ENCODE data around the gene ZNF488.
A peak's percentile ranks its signal among the peaks of the same experiment; 100 is the strongest.

Gene ZNF488

DNA sequence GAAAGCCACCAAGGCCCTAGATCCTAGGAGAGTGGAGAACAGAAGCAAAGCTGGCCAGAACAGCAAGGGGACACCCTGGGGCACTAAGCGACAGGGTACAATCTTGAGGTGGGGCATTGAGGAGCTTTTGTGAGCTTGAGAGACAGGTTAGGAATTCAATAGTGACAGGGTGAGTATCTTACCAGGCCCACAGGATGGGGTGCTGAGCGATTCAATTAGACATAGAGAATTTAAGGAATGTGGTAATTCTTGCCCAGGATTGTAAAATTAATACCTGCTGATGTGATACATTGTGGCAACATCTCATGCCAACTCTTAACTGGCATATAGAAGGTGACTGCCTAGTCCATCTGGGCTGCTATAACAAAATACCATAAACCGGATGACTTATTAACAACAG lies 21.9 kb downstream of the ZNF488 start:
- no peak overlapping the region for H3K4me3 ChIP-seq (ENCODE audit: low read depth, low read length)
- H3K27ac ChIP-seq: no peak overlapping the region
- TF ChIP-seq, protein P1, sequence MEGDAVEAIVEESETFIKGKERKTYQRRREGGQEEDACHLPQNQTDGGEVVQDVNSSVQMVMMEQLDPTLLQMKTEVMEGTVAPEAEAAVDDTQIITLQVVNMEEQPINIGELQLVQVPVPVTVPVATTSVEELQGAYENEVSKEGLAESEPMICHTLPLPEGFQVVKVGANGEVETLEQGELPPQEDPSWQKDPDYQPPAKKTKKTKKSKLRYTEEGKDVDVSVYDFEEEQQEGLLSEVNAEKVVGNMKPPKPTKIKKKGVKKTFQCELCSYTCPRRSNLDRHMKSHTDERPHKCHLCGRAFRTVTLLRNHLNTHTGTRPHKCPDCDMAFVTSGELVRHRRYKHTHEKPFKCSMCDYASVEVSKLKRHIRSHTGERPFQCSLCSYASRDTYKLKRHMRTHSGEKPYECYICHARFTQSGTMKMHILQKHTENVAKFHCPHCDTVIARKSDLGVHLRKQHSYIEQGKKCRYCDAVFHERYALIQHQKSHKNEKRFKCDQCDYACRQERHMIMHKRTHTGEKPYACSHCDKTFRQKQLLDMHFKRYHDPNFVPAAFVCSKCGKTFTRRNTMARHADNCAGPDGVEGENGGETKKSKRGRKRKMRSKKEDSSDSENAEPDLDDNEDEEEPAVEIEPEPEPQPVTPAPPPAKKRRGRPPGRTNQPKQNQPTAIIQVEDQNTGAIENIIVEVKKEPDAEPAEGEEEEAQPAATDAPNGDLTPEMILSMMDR (IDR thresholded peaks at IDR 0.05): no peak
- no peaks in the 10 kb centered on the region for H3K9me3 ChIP-seq (ENCODE audit: control insufficient read depth, low read length)
- no peak overlapping the region for H3K4me2 ChIP-seq (ENCODE audit: low read length)
- no peak overlapping the region for H2AFZ ChIP-seq
- H3K4me1 ChIP-seq: peaks cover 2% of the 10 kb centered on the region
- H3K9ac ChIP-seq: no peak overlapping the region
- no peaks in the 10 kb centered on the region for H3K79me2 ChIP-seq
- H3K36me3 ChIP-seq (ENCODE audit: control insufficient read depth, insufficient read depth, low read length): no peaks in the 10 kb centered on the region
- no peaks in the 10 kb centered on the region for H3K27me3 ChIP-seq (ENCODE audit: control insufficient read depth, insufficient read depth, low read length)

DNA sequence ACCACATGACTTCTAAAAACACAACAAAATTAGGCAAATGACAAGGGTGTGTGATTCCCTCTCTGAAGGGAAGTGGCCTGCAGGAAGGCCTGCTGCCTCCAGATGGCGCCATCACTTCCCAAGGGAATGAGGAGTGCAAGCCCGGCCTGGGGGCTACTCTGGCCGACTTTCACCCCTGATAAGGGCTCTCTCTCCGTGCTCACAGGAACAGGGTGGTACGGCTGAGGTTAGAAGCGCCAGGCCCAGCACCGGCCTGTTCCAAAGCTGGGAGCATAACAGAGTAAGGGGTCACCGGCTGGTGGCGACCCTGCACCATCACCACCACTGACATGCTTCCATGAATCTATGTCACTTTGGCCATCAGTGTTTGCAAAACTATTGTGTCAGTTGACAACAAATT lies 22.8 kb downstream of the ZNF488 start:
- no peaks in the 10 kb centered on the region for H3K36me3 ChIP-seq (ENCODE audit: control insufficient read depth, insufficient read depth, low read length)
- H3K4me2 ChIP-seq (ENCODE audit: low read length): no peak overlapping the region
- H3K27ac ChIP-seq: no peak overlapping the region
- H3K4me3 ChIP-seq (ENCODE audit: low read depth, low read length): no peak overlapping the region
- H3K9me3 ChIP-seq (ENCODE audit: control insufficient read depth, low read length): no peaks in the 10 kb centered on the region
- H2AFZ ChIP-seq: no peak overlapping the region
- H3K27me3 ChIP-seq (ENCODE audit: control insufficient read depth, insufficient read depth, low read length): no peaks in the 10 kb centered on the region
- peaks cover 2% of the 10 kb centered on the region for H3K4me1 ChIP-seq
- H3K9ac ChIP-seq: no peak overlapping the region
- no peaks in the 10 kb centered on the region for H3K79me2 ChIP-seq
- TF ChIP-seq, protein P1 (IDR thresholded peaks at IDR 0.05): peak; percentile 43

DNA sequence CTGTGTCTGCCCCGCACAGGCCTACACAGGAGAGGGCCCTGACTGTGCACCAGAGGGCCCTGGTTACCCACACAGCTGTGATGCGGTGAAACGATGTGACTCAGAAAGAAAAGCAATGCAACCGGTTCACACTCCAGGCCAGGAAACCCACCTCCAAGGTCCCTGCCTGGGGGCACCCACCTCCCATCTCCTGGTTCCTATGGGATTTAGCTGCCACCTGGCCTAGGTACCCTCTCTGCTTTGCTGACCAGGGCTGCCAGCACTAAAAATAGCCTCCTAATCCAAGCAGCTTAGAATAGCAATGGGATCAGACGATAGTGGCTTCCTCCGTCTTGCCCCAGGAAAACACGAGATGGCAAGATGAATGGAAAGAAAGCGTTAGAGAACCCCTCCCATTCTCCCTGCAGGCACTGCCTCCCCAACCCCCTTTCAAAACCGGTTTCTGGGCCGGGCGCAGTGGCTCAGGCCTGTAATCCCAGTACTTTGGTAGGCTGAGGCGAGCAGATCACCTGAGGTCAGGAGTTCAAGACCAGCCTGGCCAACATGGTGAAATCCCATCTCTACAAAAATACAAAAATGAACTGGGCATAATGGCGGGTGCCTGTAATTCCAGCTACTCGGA lies 23.6 kb downstream of the ZNF488 start:
- H3K9me3 ChIP-seq (ENCODE audit: control insufficient read depth, low read length): no peaks in the 10 kb centered on the region
- no peak overlapping the region for H2AFZ ChIP-seq
- H3K9ac ChIP-seq: no peak overlapping the region
- H3K36me3 ChIP-seq (ENCODE audit: control insufficient read depth, insufficient read depth, low read length): no peaks in the 10 kb centered on the region
- H3K4me1 ChIP-seq: peaks cover 2% of the 10 kb centered on the region
- no peak overlapping the region for H3K27ac ChIP-seq
- H3K79me2 ChIP-seq: no peaks in the 10 kb centered on the region
- TF ChIP-seq, protein P1 (IDR thresholded peaks at IDR 0.05): no peak
- H3K27me3 ChIP-seq (ENCODE audit: control insufficient read depth, insufficient read depth, low read length): no peaks in the 10 kb centered on the region
- no peak overlapping the region for H3K4me2 ChIP-seq (ENCODE audit: low read length)
- no peak overlapping the region for H3K4me3 ChIP-seq (ENCODE audit: low read depth, low read length)

DNA sequence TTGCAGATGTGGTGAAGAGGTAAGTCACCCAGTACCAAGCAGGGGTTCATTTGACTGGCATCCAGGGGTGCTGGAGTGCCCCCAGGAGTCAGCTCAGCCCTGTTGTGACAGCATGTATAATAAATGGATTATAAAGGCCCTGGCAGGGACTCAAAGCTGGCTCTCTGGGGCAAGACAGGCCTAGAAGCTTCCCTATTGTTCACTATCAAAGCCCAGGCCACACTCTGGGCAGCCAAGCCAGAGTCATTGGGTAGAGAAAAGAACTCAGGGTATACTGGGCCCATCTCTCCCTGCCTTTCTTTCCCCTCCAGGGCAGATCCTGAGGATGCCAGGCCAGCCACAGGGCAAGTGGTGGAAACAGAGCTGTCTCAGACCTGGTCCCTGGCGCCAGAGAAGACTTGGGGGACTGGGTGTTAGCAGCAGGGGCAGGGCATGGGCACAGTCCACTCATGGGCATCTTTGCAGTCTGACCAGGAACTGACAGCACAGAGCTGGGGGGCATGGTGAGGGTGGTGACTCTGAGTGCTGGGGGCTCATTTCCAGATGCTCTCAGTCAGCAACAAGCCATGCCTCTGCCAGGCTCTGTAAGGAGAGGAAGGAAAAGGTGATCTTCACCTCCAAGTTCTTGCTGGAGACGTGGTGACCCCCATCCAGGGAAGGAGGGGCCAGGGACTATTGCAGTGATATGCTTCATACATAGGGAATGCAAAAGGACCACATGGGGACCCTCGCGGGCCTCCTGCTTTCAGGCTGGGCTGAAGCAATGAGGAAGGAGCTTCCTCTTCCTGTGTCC lies 24.3 kb downstream of the ZNF488 start:
- H2AFZ ChIP-seq: no peak overlapping the region
- H3K4me3 ChIP-seq (ENCODE audit: low read depth, low read length): no peak overlapping the region
- no peaks in the 10 kb centered on the region for H3K79me2 ChIP-seq
- H3K4me1 ChIP-seq: peaks cover 2% of the 10 kb centered on the region
- H3K4me2 ChIP-seq (ENCODE audit: low read length): no peak overlapping the region
- TF ChIP-seq, protein P1 (IDR thresholded peaks at IDR 0.05): no peak
- H3K9ac ChIP-seq: no peak overlapping the region
- H3K36me3 ChIP-seq (ENCODE audit: control insufficient read depth, insufficient read depth, low read length): no peaks in the 10 kb centered on the region
- H3K27ac ChIP-seq: no peak overlapping the region
- H3K9me3 ChIP-seq (ENCODE audit: control insufficient read depth, low read length): no peaks in the 10 kb centered on the region
- H3K27me3 ChIP-seq (ENCODE audit: control insufficient read depth, insufficient read depth, low read length): no peaks in the 10 kb centered on the region

Measured in parathyroid adenoma (tissue), 2 donors.